22Rv1 (cell line): ENCODE results near the gene BAMBI.

Source experiments
- CTCF ChIP-seq: fragments of 450-650 bp; IDR thresholded peaks from 2 replicates; pipeline ENCODE4 v1.5.1; 2017; ENCODE audit warnings: mild to moderate bottlenecking
- ZFX ChIP-seq: fragments of 450-650 bp; IDR thresholded peaks from 2 replicates; pipeline ENCODE4 v1.6.1; 2017; ENCODE audit warnings: antibody characterized with exemption, borderline replicate concordance

GRCh38 chr10:28716748-28717147 is 39.4 kb downstream of the BAMBI start:
- no peak for TF ChIP-seq CTCF
- no peak for TF ChIP-seq ZFX
